GM19240 (cell line): ENCODE results near the gene APOBEC3C.
"Not testable (repeated sequence)": the region's sequence is repeated elsewhere in the genome, so short reads cannot be mapped to it uniquely, and the experiment has no call there.

Experiments
- DNase-seq: peaks from one replicate; pipeline ENCODE4 v3.0.0; 2011; ENCODE audit warnings: low spot score; ENCODE audit not compliant: insufficient read length

Gene APOBEC3C

GRCh38 chr22:39055658-39056057 lies 41.6 kb downstream of the APOBEC3C start:
- no peak for DNase-seq

GRCh38 chr22:39061290-39061689 lies 47.2 kb downstream of the APOBEC3C start:
- not testable (repeated sequence) for DNase-seq

DNA sequence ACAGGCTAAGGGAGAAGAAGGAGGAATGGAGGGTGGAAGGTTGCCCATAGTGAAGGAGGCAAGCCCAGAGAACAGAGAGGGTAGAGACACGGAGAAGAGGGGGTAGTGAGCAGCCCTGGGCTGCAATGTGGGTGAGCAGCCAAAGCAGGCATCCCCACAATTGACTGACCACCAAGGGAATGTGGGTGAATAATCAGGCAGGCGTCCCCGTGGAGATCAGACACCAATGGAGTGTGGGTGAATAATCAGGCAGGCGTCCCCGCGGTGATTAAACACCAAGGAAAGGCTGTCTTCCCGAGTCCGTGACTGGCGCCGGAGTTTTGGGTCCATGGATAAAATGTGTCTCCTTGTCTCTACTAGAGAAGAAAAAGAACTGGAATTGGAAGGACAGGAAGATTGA lies 47.9 kb downstream of the APOBEC3C start:
- not testable (repeated sequence) for DNase-seq

- DNase-seq, result not testable (repeated sequence)
Observed at GRCh38 chr22:39063904-39064303, 49.8 kb downstream of the APOBEC3C start.

- not testable (repeated sequence) for DNase-seq
Observed at GRCh38 chr22:39066442-39067276, 52.6 kb downstream of the APOBEC3C start.

DNA sequence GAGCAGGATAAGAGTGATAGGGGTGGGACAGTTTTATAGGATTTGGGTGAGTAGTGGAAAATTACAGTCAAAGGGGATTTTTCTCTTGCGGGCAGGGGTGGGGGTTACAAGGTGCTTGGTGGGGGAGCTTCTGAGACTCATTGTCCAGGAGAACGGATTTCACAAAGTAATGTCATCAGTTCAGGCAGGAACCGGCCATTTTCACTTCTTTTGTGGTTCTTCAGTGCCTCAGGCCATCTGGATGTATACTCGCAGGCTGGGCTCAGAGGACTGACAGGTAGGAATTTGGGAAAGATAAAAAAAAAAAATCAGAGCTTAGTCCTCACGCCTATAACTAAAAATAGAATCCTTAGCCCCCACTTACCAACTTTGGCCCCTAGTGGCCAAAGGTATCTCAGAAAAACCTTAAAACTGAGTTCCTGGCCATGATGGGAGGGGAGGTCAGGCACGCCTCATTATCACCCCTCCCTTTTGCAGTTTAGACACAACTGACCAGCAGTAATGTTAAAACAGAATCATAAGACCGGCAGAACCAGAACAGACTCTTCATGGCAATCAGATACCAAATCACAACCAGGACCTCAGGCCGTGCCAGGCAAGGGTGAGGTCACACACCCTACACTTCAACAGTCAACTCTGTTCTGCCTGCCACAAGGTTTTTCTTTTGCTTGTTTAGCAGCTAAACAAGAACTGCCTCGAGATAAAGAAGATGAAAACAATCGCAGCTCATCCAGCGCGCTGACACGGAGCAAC lies 54.2 kb downstream of the APOBEC3C start:
- no peak for DNase-seq
